Endothelial cell of hepatic sinusoid (primary cell): ENCODE results near the gene C11orf91.
"Not testable (repeated sequence)": the region's sequence is repeated elsewhere in the genome, so short reads cannot be mapped to it uniquely, and the experiment has no call there.

Experiments
- in situ Hi-C: cut with HindIII; loops from 2 replicates; pipeline ENCODE4 v1.10.0; 2017; ENCODE audit warnings: low sequenced_read_pairs

Gene C11orf91

GRCh38 chr11:33700502-33701271, at the start of gene C11orf91:
TSS of gene C11orf91 (minus strand) at chr11:33700826. CDS start at chr11:33700740, 86 bp downstream.
- in situ Hi-C loops: no loop called here

GRCh38 chr11:33747979-33748378, 47.4 kb upstream of the C11orf91 start:
- in situ Hi-C loops: no loop called here

- in situ Hi-C loops: no loop called here
These were observed 42.7 kb upstream of the C11orf91 start for GRCh38 chr11:33743291-33743690.

- in situ Hi-C loops: no loop called here
These were observed 41.7 kb upstream of the C11orf91 start for GRCh38 chr11:33742249-33742851.

DNA sequence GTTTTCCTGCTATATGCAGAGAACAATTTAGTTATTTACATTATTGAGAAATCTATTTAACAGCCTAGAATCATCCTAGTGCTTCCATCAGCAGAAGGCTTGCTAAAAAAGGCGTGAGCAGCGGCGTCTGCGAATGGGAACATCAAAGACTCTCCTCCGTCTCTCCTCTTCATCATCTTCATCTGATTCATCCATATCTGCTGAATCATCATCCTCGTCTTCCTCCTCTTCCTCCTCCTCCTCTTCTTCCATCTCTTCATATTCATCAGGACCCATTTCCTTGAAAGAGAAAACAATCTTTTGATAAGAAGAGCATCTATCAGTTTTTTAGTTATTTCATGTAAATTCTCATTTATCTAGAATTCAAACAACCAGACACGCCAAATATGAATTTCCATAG, 41.2 kb upstream of the C11orf91 start:
- in situ Hi-C loops: no loop called here

- in situ Hi-C loops: no loop called here
These were observed 36.8 kb upstream of the C11orf91 start for GRCh38 chr11:33737362-33737821.

- in situ Hi-C loops: no loop called here
These were observed 35.7 kb upstream of the C11orf91 start, which contains the start of gene CD59 for GRCh38 chr11:33736148-33736812. TSS of gene CD59 (minus strand) at chr11:33736423. CDS start at chr11:33722445, 13,978 bp downstream.

GRCh38 chr11:33735271-33736147, 34.9 kb upstream of the C11orf91 start:
- in situ Hi-C loops: no loop called here

DNA sequence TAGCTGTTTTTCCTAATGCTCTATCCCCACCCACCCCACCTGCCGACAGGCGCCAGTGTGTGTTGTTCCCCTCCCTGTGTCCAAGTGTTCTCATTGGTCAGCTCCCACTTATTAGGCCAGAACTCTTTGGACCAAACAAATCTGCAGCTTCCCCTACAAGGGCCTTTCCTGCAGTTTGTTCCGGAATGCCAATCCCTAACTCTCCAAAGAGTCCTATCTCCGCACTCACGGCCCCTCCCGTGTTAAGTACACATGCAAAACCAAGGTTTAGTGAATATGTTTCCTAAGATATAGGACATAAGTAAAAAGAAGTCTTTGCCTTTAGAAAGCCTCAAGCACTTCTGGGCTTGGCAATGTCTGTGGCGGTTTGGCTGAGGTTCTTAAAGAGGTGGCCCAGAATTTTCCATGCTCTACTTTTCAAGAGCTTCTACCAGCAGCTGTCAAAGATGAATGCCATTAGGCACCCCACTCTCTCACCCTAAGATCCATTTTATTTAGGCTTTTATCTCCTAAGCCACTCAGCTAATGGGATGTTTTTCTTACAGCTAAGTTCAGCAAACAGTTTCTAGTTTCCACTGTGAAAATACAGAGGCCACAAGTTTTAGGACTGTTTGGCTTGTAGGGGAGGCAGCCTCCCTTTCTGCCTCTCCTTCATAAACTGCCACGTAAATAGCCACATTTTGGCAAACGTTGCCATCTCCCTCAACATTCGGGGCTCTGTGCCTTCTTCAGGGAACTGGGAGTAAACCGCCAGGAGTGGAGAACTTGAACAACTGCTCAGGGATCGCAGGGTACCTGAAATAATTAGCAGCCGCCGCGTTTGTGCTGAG, 34.0 kb upstream of the C11orf91 start:
- in situ Hi-C loops: no loop called here

DNA sequence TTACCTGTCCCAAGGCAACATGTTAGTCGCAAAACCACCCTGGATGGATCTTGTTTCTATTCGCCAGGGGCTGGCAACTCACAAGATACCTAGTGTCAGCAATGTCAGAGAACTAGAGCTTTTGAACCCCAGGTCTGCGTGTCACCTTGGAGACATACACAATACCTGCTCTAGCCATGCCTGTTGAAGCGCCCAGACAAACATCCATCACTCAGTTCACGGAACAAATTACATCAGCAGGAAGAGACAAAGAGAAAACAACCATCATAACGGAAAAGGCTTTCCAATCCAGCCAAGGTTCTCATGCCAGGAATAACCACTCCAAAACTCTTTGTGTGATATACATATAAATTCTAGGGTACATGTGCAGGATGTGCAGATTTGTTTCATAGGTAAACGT, 33.4 kb upstream of the C11orf91 start:
- in situ Hi-C loops: no loop called here

GRCh38 chr11:33731723-33732531, 31.3 kb upstream of the C11orf91 start:
- in situ Hi-C loops: no loop called here

GRCh38 chr11:33730716-33731115, 30.1 kb upstream of the C11orf91 start:
- in situ Hi-C loops: no loop called here

GRCh38 chr11:33729072-33729664, 28.5 kb upstream of the C11orf91 start:
- in situ Hi-C loops: not testable (repeated sequence)

- in situ Hi-C loops: not testable (repeated sequence)
These were observed 26.9 kb upstream of the C11orf91 start for GRCh38 chr11:33727539-33727938.

GRCh38 chr11:33725496-33725895, 24.9 kb upstream of the C11orf91 start:
- in situ Hi-C loops: no loop called here

GRCh38 chr11:33724644-33725035, 24.0 kb upstream of the C11orf91 start:
- in situ Hi-C loops: no loop called here

DNA sequence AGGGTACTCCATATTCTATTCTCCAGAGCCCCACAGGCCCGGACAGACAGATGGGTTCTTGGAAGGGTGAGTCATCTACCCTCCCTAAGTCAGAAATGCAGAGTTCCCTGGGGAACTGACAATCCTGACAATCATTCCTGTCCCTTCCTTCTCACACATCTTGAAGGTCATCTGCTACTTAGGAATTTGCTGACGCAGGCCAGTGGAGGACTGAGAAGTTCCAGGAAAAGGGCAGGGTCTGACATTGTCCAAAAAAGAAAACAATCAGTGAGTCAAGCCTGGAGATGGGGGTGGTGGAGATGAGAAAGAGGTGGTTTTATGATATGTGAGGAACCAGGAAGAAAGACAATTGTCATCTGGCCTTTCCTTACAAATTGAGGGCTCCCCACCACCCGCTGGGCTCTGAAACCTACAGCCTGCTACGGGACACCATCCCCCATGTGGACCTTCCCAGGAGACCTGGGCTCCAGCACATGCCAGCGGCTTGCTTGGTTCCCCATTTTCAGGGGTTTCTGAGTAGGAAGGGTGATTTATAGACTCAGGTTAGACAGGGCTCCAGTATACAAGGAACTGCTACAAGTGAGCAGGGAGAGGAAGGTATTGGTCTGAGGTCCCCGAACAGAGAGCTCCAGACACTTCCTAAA, 22.7 kb upstream of the C11orf91 start:
- in situ Hi-C loops: no loop called here

- in situ Hi-C loops: no loop called here
These were observed 22.1 kb upstream of the C11orf91 start for GRCh38 chr11:33722590-33723234.
